Measurements from ENCODE around the gene NDUFB11.

NDUFB11 gene

DNA sequence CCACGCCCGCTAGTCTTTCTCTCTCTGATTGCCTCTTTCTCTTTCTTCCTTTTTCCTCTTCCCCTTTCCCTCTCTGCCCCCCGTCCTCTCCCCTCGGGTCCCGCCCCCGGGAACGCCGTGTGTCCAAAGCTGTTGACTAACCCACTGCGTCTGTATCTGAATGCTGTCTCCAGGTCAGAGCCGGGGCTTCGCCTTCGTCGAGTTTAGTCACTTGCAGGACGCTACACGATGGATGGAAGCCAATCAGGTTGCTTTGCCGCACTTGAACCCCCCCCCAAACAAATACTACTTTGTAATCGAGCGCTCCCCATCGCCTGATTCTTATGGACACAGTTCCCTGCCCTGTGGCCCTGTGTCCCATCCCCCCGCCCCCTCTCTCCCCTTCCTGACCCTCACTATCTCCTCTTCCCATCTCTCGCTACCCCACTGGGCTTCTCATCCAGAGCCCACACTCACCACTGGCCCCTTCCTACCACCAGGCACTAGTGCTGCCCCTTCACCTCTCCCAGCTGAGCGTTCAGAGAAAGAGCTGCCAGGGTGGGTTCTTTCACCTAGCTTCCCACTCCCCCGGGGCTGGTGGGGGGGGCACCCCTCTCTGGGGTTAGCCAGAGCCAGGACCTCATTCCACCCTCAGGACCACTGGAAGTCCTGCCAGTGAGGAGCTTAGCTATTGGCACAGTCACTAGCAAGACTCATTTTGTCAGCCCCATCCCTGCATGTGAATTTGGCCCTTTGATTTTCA is 30.5 kb upstream of the NDUFB11 start:
- DNase-seq (ENCODE audit: low spot score): no peak

DNA sequence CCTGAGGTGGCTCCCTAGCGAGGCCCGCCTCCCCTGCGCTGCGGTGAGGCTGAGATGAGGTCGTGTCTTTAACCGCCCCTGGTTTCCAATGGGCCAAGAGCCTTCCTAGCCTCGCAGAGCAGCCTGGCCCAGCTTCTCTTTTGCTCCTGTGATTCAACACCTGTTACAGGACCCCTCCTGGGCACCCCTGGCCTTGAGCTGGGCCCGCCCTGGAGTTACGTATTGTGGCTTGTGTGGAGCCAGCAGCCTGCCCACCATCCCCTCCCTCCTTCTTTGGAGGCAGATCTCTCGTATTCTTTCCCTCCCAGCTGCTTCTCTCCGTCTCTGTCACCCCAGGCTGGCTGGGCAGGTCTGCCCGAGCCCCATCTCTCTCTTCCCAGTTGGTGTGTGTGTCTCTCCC is 29.9 kb upstream of the NDUFB11 start:
- DNase-seq (ENCODE audit: low spot score): no peak

DNA sequence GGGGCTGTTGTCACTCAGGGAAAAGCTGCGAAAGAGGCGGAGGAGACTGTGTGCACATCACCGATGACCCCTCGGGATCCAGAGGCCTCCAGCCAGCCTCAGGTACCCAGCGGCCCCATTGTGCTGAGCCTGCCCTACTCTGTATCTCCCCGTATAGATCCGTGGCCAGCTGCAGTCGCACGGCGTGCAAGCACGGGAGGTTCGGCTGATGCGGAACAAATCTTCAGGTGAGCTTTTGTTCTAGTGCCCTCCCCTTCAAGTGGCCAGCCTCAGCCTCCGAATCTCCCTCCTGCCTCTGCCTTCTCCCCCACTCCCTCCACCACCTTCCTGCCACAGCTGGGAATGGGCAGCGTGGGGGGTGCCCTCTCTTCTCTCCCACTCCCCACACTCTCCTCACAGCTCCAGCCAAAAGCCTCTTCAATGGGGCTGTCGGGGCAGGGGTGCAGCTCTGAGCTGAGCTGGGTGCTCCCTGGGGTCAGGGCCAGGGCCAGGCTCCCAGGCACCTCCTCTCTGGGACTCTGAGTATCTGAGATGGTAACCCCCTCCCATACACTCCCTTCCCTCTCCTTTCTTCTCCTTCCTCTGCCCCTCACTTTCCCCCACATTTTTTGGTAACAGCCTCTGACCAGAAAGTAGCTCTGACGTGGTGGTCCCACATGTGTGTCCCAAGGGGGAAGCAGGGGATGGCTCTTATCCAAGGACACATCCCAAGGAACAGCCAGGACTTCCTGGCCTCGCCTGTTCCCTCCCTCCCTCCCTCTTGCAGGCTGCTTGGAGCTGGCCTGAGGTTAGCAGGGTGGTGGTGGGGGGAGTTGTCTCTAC is 28.7 kb upstream of the NDUFB11 start:
- no peak for DNase-seq (ENCODE audit: low spot score)

DNA sequence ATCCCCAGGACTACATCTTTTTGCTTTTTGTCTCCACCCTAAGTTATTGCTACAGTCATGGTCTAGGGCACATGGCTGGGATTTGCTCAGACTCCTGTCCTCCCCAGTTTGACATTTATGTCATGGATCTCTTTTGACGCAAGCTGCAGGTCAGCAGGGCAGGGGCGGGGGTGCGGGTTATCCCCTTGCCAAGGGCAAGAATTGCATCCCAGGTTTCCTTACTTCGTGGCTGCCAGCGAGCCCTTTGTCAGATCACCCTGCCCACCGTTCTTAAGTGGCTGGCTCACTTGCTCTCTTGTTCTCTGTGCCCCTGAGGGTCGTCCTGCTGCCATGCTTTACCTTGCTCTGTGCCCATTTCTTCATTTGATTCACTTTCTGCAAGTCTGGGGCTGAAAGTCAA is 28.0 kb upstream of the NDUFB11 start:
- no peak for DNase-seq (ENCODE audit: low spot score)

DNA sequence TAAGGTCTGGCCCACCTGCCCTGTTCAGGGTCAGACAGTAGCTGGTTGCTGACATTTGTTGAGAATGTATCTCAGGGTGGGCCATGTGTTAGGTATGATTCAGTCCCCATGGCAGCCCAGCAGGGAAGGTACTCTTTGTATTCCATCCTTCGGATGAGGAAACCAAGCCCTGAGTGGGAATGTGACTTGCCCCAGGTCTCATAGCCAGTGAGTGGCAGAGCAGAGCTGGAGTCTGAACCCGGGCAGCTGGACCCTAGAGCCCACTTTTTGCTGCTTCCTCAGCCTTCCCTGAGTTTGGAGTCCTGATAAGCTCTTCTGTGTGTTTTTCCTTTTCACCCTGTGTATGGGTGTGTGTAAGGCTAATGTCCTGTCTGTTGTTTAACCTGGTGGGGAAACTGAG is 27.5 kb upstream of the NDUFB11 start:
- DNase-seq (ENCODE audit: low spot score): no peak

DNA sequence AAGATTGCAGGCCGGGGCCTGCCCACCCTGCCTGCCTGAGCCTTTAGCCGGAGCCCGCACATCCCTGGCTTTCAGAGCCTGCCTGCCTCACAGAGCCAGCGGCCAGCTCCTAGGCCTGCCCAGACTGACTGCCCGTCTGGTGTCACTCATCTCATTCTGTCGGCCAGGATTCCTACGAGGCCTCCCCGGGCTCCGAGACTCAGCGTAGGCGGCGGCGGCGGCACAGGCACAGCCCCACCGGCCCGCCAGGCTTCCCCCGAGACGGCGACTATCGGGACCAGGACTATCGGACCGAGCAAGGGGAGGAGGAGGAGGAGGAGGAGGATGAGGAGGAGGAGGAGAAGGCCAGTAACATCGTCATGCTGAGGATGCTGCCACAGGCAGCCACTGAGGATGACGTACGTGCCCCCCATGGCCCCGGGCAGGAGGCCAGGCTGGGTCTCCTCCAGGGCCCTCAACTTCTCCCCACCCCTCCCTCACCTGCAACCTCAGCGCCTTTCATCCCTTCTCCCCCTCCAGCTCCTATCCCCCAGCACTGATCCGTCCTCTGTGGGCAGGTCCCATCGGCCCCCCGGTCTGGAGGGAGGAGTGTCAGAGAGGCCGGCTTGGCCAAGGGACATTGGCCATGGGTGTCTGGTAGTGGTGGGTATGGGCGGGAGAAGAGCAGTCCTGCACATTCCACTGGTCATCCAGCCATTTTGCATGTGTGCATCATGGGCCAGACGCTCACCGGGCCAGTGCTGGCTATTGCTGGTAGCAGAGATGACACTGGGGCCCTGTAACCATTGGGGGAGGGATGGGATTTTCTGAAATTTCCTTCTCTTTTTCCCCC is 26.6 kb upstream of the NDUFB11 start:
- DNase-seq (ENCODE audit: low spot score): no peak

DNA sequence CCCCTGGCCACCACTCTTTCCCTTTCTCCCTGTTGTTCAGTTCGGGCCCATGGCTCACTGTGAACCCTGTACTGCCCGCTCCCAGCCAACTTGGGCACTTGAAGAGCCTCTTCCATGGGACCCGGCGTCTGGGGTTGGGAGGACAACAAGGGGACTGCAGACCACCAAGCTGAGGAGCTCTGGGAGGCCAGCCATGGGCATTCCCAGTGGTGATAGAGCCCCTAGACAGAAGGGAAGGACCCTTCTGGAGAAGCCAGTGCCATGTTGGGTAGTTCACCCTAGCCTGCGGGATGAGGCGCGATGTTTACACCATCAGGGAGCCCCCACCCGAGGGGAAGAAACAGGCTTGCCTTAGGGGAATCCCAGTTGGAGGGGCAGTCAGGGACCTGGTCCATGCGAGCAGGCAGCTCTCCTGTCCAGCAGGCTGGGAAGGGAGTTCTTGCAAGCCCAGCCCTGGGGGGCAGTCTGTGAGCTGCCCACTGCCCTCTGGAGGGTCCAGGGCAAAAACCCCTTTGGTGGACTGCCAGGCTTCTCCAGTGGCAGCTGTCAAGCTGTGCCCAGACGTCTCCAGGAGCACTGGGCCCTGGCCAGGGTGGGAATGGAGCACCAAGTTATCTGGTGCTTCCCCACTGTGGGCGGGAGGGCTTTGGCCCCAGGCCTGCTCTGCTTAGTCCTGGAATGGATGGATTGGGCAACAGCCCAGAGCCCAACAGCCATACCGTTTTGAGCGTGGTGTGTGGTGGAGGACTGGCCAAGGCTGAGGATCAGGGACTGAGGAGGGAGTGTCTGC is 25.4 kb upstream of the NDUFB11 start:
- DNase-seq (ENCODE audit: low spot score): peak; percentile 55

DNA sequence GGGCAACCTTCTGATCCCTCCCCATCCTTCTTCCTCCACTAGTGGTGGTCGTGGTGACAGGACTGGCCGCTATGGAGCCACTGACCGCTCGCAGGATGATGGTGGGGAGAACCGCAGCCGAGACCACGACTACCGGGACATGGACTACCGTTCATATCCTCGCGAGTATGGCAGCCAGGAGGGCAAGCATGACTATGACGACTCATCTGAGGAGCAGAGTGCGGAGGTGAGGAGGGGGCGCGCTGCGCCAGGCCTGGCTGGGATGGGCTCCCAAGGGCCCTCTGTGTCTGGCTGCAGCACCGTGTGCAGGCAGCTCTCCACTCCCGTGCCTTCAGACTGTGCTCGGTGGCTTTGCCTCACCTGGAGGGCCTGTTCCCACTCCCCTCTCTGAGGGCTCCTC is 24.8 kb upstream of the NDUFB11 start:
- DNase-seq (ENCODE audit: low spot score): no peak

DNA sequence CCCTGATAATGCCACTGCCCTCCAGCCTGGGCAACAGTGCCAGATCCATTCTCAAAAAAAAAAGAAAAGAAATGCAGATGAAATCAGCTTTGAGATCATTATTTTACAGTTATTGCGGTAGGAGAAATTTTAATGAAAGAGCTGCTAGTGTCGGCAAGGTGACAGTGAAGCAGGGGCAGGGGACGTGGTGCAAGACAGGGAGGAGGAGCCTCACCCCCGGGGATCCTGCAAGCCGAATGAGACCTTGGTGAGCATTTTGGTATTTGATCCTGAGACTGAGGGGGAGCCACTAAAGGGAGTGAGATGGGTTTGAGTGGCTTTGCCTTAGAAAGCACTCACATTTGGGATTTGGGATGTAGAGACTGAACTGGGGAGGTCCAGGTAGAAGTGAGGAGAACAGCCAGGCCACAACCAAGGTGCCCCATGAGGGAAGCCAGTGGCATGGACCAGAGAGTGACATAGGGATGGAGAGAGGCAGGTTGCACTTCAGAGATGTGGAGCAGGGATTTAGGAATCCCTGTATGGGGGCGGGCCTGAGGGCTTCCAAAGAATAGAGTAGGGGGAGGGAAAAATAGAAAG is 24.1 kb upstream of the NDUFB11 start:
- no peak for DNase-seq (ENCODE audit: low spot score)

DNA sequence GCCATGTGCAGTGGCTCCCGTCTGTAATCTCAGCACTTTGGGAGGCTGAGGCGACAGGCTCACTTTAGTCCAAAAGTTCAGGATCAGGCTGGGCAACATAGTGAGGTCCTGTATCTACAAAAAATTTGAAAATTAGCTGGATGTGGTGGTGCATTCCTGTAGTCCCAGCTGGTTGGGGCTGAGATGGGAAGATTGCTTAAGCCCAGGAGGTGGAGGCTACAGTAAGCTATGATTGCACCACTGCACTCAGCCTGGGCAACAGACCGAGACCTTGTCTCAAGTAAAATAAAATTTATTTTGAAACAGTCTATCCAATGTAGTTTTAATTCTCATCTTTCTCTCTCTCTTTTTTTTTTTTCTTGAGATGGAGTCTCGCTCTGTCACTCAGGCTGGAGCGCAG is 21.6 kb upstream of the NDUFB11 start:
- no peak for DNase-seq (ENCODE audit: low spot score)

DNA sequence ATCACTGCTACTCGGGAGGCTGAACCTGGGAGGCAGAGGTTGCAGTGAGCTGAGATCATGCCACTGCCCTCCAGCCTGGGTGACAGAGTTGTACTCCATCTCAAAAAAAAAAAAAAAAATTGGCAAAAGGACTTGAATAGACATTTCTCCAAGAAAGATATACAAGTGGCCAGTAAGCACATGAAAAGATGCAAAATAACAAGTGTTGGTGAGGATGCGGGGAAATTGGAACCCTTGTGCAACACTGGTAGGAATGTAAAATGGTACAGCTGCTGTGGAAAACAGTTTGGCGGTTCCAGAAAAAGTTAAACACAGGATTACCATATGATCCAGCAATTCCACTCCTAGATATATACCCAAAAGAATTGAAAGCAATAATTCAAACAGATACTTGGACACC is 19.9 kb upstream of the NDUFB11 start:
- DNase-seq (ENCODE audit: low spot score): no peak

DNA sequence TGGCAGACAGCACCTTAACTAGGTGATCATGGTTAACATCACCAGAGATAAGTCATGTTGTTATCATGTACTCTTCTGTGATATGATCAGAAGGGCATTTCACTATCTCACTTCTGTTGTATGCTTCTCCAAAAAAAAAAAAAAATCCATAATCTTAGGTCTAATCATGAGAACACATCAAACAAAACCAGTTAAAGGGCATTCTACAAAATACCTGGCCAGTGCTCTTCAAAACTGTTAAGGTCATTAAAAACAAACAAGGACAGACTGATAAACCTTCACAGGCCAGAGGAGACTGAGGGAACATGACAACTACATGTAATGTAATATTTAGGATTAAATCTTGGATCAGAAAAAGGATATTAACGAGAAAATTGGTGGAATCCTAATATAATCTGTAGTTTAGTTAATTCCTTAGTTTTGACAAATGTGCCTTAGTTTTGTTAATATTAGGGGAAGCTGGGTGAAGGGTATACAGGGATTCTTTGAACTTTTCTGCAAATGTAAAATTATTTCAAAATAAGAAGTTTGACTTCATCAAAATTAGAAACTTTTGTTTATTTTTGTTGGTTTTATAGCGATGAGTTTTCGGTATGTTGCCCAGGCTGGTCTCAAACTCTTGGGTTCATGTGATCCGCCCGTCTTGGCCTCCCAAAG is 18.6 kb upstream of the NDUFB11 start:
- no peak for DNase-seq (ENCODE audit: low spot score)

DNA sequence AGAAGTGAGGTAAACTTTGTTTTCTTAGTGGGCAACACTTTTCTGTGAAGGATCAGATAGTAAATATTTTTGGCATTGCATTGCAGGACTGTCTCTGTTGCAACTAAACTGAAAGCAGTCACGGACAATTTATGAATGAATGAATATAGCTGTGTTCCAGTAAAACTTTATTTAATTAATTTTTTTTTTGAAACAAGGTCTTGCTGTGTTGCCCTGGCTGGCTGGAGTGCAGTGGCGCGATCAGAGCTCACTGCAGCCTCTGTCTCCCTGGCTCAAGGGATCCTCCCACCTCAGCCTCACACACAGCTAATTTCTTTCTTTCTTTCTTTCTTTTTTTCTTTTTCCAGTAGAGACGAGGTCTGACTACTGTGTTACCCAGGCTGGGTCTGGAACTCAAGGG is 16.3 kb upstream of the NDUFB11 start:
- no peak for DNase-seq (ENCODE audit: low spot score)

DNA sequence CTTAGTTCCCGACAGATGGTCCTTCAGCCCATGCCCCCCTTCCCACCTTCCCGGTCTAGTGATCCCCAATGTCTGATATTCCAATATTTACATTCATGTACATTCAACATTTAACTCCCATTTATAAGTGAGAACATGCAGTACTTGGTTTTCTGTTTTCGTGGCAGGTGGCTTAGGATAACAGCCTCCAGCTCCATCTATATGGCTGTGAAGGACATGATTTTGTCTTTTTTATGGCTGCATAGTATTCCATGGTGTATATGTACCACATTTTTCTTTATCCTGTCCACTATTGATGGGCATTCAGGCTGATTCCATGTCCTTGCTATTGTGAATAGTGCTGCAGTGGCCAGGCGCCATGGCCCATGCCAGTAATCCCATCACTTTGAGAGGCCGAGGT is 14.3 kb upstream of the NDUFB11 start:
- no peak for DNase-seq (ENCODE audit: low spot score)

DNA sequence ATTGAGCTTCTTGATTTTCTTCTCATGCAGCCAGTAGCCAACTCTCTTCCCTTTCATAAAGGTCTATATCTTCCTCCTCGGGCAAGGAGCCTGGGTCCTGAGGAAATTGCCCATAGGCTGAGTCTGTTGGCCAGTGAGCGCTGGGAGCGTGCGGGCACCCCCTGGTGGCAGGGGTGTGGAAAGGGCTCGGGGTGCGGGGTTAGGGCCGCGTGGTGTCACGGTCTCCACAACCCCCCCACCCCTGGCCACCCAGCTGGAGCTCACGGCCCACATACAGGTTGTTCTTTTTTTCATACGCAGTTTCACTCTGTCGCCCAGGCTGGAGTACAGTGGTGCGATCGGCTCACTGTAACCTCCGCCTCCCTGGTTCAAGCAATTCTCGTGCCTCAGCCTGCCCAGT is 13.6 kb upstream of the NDUFB11 start:
- DNase-seq (ENCODE audit: low spot score): no peak

DNA sequence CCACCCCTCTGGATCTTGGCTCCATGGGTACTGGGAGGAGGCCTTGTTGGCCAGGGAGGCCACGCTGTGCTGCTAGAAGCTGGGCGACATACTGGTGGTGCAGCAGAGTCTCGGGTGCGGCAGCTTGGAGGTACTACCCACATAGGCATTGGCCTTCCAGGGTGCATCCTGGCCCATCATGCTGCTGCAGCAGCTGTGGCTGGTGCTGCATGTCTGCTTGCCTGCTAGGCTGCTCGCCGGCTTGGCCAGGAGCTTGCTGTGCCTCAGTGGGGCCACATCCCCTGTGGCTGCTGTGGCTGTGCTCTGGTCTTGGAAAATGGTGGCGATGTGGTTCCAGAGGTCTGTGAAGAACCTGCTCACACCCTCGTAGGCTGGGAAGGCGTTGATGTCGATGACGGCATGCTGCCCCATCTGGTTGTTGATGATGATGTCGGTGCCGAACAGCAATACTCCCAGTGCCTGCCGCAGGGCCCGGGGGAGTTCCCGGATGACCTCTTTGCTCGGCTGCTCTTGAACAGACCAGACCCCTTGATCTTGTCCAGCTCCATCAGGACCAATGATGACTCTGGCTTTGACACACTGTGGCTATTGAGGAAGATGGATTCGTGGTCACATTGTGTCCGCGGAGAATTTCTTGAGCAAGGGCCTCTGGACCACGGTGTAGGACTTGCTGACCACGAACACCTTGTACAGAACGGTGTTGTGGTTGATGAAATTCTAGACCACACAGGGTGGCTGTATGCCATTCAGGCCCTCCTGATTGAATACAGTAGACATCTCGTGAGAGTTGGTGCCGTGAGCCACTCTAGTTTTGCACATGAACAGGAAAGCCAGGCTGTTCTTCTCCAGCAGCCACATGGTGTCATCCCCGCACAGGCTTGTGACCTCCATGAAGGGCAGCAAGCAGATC is 12.4 kb upstream of the NDUFB11 start:
- DNase-seq (ENCODE audit: low spot score): no peak

DNA sequence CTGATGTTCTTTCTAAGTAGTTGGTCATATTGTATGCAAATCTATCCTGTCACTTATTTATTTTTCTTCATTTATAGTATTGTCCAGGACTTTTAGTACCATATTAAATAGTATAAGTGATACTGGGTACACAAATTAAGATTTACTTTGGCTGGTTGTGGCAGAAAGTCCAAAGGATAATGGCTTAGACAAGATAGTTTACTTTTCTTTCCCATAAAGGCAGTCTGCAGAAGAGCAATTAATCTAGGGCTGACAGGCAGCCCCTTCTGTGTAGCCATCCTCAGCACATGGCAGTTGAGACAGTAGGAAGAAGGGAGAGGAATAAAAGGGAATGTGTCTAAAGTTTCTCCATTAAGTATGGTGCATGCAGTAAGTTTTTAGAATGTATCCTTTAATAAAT is 6.9 kb upstream of the NDUFB11 start:
- no peak for DNase-seq (ENCODE audit: low spot score)

DNA sequence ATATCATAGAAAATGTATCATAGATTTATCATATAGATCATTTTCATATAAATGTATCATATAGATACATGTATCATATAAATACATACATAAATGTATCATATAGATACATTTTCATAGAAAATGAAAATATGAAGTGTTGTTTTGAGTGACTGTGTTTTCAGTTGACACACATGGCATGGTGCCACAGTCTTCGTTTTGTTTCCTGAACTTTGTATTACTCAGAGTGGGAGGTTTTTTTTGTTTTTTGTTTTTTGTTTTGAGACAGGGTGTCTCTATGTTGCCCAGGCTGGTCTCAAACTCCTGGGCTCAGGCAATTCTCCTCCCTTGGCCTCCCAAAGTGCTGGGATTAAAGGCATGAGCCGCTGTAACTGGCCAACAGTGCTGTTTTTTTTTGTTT is 4.4 kb upstream of the NDUFB11 start:
- no peak for DNase-seq (ENCODE audit: low spot score)

DNA sequence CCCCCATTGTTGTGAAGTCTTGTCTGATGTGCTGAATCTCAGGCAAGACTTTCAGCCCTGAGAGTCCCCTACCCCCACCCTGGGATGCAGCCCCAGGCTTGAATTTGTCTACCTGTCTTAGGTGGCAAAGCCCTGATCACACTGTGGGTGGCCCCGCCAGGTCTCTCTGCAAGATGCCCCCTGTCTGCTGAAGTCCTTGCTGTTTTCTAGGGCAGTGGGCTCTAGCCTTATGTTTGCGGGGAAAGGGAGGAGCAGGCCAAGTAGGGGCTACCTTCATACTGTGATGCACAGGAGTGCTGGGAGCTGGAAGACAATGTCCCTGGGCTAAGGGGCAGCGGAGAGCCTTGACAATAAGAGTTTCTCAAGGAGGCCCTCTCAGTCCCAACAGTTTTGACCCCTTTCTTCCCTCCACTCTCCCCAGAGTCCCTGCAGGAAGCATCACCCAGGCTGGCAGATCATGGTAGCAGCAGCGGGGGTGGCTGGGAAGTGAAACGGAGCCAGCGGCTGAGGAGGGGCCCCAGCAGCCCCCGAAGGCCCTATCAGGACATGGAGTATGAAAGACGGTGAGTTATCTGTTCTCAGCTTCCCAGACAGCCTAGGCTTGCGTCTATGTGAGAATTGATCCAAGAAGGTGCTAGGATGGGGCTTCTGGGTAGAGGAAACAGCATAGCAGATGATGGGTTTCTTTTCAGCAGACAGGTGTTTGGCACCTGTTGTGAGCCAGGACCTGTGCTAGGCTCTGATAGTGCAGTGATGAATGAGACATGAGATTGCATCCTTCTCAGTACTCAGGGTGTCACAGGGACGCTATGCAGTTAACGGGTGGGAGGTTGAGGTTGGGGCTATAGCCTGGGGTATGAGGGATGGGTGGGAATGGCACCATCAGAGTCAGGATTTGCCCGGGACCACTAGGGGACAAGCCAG is 2.7 kb upstream of the NDUFB11 start:
- no peak for DNase-seq (ENCODE audit: low spot score)
